Testis (tissue), 2 donors: ENCODE results near the gene IFFO2.

Source experiments
- POLR2A ChIP-seq: fragments of 450-650 bp; IDR thresholded peaks from one replicate; pipeline ENCODE4 v1.6.1; 2017; ENCODE audit warnings: antibody characterized with exemption, mild to moderate bottlenecking, moderate library complexity
- TF ChIP-seq, protein P1 (sequence below), 3 experiments: fragments of 450-650 bp in 2 of 3; fragments of 200-600 bp in 1 of 3; sonication (generic) in 1 of 3; IDR thresholded peaks; one replicate each; pipeline ENCODE4 v1.5.1; 2016 to 2019; ENCODE audit warnings: antibody characterized with exemption in 3 of 3, mild to moderate bottlenecking in 2 of 3, moderate library complexity in 1 of 3

- TF ChIP-seq, protein P1, sequence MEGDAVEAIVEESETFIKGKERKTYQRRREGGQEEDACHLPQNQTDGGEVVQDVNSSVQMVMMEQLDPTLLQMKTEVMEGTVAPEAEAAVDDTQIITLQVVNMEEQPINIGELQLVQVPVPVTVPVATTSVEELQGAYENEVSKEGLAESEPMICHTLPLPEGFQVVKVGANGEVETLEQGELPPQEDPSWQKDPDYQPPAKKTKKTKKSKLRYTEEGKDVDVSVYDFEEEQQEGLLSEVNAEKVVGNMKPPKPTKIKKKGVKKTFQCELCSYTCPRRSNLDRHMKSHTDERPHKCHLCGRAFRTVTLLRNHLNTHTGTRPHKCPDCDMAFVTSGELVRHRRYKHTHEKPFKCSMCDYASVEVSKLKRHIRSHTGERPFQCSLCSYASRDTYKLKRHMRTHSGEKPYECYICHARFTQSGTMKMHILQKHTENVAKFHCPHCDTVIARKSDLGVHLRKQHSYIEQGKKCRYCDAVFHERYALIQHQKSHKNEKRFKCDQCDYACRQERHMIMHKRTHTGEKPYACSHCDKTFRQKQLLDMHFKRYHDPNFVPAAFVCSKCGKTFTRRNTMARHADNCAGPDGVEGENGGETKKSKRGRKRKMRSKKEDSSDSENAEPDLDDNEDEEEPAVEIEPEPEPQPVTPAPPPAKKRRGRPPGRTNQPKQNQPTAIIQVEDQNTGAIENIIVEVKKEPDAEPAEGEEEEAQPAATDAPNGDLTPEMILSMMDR (IDR thresholded peaks at IDR 0.05): no peak
- TF ChIP-seq POLR2A: no peak
Measured at GRCh38 chr1:18937539-18937938, 18.9 kb downstream of the IFFO2 start.
